Gastroesophageal sphincter (tissue), 3 donors: ENCODE data around the gene C9.

ENCODE experiments used
- EP300 ChIP-seq: sonication (generic); formaldehyde crosslinking; IDR thresholded peaks from one replicate; pipeline ENCODE4 v1.6.1; 2017; ENCODE audit warnings: antibody characterized with exemption, mild to moderate bottlenecking
- POLR2A ChIP-seq, 2 donors: fragments of 450-650 bp; IDR thresholded peaks; one replicate each; pipeline ENCODE4 v1.6.1; 2017; ENCODE audit warnings: antibody characterized with exemption in 2 of 2, mild to moderate bottlenecking in 2 of 2, moderate library complexity in 1 of 2
- POLR2AphosphoS5 ChIP-seq: sonication (generic); formaldehyde crosslinking; IDR thresholded peaks from one replicate; pipeline ENCODE4 v1.6.1; 2017; ENCODE audit warnings: antibody characterized with exemption
- TF ChIP-seq, protein P1 (sequence below), 4 experiments: fragments of 200-600 bp in 2 of 4; fragments of 450-650 bp in 2 of 4; sonication (generic) in 1 of 4; IDR thresholded peaks; one replicate each; pipeline ENCODE4 v1.5.1; 2017 to 2019; ENCODE audit warnings: antibody characterized with exemption in 4 of 4, mild to moderate bottlenecking in 2 of 4, moderate library complexity in 2 of 4

DNA sequence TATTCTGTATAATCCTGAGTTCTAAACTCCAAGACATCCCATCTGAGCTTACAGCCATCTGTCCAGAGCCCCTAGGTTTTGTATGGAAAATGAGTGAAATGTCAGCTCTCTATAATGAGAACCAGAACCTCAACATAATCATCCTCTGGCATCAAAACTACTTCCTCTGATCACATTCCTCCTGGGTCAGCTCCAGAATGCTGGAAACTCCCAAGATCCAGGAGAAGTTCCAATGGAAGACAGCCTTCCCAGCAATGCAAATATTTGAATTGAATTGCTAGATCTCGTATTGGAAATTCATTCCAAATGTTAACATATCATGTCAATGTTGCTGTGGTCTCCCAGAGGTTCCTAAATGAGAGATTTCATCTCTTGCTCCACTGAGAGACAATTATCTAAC is 23.8 kb downstream of the C9 start:
- TF ChIP-seq, protein P1, sequence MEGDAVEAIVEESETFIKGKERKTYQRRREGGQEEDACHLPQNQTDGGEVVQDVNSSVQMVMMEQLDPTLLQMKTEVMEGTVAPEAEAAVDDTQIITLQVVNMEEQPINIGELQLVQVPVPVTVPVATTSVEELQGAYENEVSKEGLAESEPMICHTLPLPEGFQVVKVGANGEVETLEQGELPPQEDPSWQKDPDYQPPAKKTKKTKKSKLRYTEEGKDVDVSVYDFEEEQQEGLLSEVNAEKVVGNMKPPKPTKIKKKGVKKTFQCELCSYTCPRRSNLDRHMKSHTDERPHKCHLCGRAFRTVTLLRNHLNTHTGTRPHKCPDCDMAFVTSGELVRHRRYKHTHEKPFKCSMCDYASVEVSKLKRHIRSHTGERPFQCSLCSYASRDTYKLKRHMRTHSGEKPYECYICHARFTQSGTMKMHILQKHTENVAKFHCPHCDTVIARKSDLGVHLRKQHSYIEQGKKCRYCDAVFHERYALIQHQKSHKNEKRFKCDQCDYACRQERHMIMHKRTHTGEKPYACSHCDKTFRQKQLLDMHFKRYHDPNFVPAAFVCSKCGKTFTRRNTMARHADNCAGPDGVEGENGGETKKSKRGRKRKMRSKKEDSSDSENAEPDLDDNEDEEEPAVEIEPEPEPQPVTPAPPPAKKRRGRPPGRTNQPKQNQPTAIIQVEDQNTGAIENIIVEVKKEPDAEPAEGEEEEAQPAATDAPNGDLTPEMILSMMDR (IDR thresholded peaks at IDR 0.05), result no peak
- TF ChIP-seq POLR2A (IDR thresholded peaks at IDR 0.05) (no peak), POLR2AphosphoS5 (no peak), EP300 (no peak)
